ENCODE data around the gene ADAT2.

DNA sequence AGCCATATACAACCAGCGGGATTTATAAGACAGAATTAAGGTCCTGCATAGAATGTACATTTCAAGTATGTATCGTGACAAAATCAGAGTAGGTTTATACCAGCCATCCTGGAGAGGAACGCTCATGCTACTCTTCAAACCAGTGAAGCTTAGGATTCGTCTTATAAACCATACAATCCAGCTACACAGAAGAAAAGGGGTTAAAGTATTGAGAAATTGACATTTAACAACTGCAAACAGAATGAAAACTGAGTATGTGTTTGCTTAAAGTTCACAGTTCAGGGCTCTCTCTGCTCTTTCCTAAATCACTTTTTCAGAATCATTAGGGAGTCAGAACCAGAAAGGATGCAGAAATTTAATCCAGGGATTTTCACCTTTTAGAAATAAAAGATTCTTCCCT lies 17.9 kb downstream of the ADAT2 start:
- TF ChIP-seq, protein P1, sequence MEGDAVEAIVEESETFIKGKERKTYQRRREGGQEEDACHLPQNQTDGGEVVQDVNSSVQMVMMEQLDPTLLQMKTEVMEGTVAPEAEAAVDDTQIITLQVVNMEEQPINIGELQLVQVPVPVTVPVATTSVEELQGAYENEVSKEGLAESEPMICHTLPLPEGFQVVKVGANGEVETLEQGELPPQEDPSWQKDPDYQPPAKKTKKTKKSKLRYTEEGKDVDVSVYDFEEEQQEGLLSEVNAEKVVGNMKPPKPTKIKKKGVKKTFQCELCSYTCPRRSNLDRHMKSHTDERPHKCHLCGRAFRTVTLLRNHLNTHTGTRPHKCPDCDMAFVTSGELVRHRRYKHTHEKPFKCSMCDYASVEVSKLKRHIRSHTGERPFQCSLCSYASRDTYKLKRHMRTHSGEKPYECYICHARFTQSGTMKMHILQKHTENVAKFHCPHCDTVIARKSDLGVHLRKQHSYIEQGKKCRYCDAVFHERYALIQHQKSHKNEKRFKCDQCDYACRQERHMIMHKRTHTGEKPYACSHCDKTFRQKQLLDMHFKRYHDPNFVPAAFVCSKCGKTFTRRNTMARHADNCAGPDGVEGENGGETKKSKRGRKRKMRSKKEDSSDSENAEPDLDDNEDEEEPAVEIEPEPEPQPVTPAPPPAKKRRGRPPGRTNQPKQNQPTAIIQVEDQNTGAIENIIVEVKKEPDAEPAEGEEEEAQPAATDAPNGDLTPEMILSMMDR (IDR thresholded peaks at IDR 0.05), result no peak
- TF ChIP-seq POLR2A (IDR thresholded peaks at IDR 0.05), result no peak
- TF ChIP-seq POLR2AphosphoS5 (IDR thresholded peaks at IDR 0.05), result no peak
- no peak for TF ChIP-seq EP300 (IDR thresholded peaks at IDR 0.05)

All from sigmoid colon (tissue), 4 donors.